K562 (cell line): Measurements from ENCODE around the gene UQCRC1.

Experiments used
- CTCF ChIP-seq, 3 experiments: IDR thresholded peaks in 2 of 3; conservative IDR thresholded peaks in 1 of 3; 2 replicates each; pipeline ENCODE4 v1.5.1; 2011 to 2012; ENCODE audit warnings: low read length in 3 of 3, mild to moderate bottlenecking in 3 of 3, control low read depth in 2 of 3, improper control_type of control experiment in 1 of 3, inconsistent platforms in 1 of 3, low read depth in 1 of 3, mixed read lengths in 1 of 3, moderate library complexity in 1 of 3; ENCODE audit not compliant: insufficient read depth in 2 of 3
- MTF1 ChIP-seq: fragments of 250-450 bp; sonication (Bioruptor Pico); IDR thresholded peaks from 2 replicates; pipeline ENCODE4 v1.9.0; 2021; ENCODE audit warnings: moderate library complexity, mild to moderate bottlenecking, inconsistent platforms, borderline replicate concordance
- NCOA2 ChIP-seq, 2 experiments: fragments of 450-650 bp; IDR thresholded peaks; 2 replicates each; pipeline ENCODE4 v1.6.1; 2018; ENCODE audit warnings: mild to moderate bottlenecking in 2 of 2, moderate library complexity in 1 of 2; ENCODE audit not compliant: partially characterized antibody in 2 of 2

- TF ChIP-seq MTF1 (CRISPR knock-in tag), result no peak
- TF ChIP-seq NCOA2 (IDR thresholded peaks at IDR 0.05; ENCODE audit: partially characterized antibody in 2 of 2), result no peak
- TF ChIP-seq CTCF (IDR thresholded peaks at IDR 0.05 in 2 of 3, conservative IDR thresholded peaks at IDR 0.05 in 1 of 3; ENCODE audit: insufficient read depth in 2 of 3, low read depth in 1 of 3, low read length in 3 of 3), result no peak
Observed at GRCh38 chr3:48642605-48643004, 33.2 kb upstream of the UQCRC1 start.
